ENCODE data around the gene MICAL2.
A peak's percentile ranks its signal among the peaks of the same experiment; 100 is the strongest.

Gene MICAL2

DNA sequence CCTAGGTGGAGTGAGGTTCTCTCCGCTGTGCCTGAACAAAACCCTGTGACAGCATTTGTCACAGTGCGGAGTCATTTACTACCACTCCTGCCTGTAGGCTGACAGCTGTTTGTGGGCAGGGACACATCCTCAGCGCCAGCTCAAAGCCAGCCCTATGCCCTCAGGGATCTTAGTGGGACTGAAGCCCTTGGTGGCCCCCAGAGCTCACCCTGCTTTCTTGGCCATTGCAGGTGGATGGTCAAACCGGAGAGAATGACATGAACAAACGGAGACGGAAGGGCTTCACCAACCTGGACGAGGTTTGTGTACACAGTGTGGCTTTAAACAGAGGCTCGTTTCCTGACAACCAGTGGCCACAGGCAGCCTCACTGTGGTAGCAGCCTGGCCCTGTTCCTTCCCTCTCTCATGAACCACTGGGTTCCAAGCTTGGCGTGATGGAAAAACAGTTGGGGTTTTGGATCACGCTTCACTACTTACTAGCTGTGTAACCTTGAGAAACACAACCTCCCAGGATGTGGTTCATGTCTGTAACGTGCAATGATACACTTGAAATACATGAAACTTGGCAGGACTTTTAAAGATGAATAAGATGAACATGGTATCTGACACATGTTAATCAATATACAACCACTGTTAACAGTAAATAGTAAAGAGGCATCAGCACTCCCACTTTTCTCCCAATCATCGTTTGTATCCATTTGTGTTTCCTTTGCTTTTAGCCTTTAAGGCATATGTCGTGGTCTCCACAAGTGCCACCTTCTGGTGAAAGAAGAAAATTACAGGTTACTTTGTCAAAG lies 125.8 kb downstream of the MICAL2 start:
- peak; percentile 49 to 52 for DNase-seq

GRCh38 chr11:12236744-12237101 lies 126.3 kb downstream of the MICAL2 start:
- DNase-seq, result no peak

GRCh38 chr11:12237381-12237784 lies 127.0 kb downstream of the MICAL2 start:
- DNase-seq, result no peak

DNA sequence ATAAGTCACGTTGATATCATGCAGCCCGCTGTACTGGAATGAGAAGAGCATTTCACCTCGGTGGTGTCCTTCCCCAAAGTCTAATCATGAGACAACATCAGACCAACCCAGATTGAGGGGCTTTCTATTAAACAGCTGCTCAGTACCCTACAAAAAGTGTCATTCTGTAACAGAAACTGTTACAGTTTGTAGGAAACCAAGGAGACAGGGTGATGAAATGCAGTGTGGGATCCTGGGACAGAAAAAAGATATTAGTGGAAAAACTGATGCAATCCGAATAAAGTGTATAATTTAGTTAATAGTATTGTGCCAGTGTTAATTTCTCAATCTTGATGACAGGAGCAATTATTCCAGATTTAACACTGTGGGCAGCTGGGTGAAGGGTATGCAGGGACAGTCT lies 128.0 kb downstream of the MICAL2 start:
- DNase-seq, result no peak

DNA sequence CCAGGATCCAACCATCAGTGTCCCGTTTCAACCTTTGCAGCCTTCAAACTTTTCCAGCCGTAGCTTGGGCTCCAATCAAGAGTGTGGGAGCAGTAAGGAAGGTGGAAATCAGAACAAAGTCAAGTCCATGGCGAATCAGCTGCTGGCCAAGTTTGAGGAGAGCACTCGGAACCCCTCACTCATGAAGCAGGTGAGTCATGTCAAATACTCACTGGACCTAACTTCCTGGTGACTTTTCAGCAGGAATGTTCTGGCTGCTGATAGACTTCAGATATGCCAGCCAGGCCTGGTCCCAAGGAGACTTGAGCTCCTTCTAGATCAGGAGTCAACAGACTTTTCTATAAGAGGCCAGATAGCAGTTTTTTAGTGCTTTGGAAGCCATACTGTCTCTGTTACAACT lies 129.0 kb downstream of the MICAL2 start:
- DNase-seq, result no peak

DNA sequence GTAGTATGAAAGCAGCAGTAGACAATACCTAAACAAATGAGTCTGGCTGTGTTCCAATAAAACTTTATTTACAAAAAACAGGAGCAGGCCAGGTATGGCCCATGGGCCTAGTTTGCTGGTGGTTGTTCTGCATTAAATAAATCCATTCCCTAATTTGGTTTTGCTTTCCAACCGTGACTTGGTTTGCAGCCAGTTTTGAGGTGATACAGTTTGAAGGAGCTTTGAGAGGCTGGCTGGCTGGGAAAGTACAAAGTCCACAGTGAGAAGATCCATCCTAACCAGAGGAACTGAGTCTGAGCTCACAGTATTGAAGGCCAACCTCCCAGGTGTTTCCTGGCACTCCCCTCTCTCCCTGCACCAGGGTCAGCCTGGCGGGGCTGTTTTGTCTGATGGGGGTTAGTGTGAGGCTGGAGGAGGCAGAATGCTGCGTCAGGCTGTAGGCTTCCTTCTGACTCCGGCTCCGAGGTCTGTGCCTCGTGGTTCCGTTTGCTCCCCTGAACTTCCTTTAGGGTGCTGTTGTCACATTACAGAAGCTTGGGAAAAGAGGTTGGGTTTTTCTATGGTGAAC lies 129.5 kb downstream of the MICAL2 start:
- DNase-seq, result no peak

DNA sequence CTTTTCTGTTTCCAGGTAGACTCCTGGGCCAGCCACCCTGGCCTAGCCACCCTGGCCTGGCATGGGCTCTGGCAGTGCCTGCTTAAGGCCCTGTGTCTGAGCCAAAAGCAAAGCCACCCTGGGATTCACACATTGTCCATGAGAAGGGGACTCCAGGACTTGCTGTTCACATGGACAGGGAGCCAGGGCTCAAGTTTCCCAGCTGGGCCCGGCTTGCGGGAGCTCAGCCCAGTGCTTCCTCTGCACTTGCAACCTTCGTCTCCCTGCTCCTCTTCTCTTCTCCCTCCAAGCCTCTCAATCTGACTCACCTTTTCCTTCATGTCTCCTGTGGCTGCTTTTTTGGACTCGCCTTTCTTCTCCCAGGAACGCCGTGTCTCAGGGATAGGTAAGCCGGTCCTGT lies 130.3 kb downstream of the MICAL2 start:
- no peak for DNase-seq

DNA sequence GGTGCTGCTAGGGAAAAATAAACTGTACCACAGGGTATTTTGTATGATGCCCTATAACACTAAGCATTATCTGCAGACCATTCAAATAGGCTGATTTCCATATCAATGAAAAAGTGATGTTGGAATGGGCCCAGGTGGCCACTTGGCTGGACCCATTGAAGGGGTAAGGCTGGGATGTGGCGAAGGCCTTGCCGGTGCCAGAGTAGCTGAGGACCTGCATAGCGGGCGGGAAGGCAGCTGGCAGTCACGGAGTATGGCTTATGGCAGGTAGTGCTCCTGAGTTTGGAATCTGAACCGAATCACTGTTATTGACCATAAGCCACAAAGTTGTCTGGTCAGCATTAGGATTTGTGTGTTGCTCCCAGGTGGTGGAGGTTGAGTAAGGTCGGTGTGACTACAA lies 131.0 kb downstream of the MICAL2 start:
- DNase-seq, result no peak

- DNase-seq, result peak in 1 of 2 donors; percentile 26
Measured at GRCh38 chr11:12241971-12242672, 131.7 kb downstream of the MICAL2 start.

DNA sequence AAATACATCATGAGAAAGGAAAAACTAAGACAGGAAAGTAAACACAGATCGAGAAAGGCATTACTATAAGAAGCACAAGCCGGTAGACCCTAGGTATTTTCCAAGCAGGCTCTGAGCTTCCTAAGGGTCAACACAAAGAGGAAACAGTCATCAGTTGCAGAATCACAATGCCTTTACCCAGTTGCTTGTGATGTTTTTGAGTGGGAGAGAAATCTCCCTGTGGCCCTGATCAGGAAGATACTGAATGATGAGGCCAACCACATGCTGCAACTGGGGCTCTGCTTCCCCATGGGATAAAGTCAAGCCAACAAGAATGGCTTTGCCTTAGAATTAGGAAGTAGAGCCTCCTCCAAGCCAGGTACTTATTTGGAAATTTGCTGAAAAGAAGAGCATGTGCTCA lies 132.6 kb downstream of the MICAL2 start:
- DNase-seq, result no peak

GRCh38 chr11:12243486-12243885 lies 133.1 kb downstream of the MICAL2 start:
- no peak for DNase-seq

- no peak for DNase-seq
Measured at GRCh38 chr11:12243911-12244550, 133.6 kb downstream of the MICAL2 start.

DNA sequence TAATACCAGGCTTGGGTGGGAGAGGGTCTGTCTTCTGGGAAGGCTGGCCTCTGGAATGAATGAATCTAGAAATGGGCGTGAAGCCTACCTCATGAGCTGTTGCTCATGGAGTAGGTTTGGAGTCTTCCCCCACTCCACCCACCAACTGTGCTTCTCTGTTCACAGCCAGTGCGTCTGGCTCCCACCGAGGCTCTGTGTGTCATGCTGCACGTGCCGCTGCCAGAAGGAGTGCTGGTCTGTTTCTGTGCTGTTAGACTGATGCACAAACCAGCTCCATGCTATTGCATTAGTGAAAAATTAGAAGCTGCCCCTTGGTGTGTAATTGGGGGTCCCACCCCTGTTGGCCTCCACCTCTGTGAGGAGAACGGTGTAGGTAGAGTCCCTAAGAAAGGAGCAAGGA lies 134.7 kb downstream of the MICAL2 start:
- DNase-seq, result no peak

GRCh38 chr11:12245549-12246016 lies 135.2 kb downstream of the MICAL2 start:
- no peak for DNase-seq

- no peak for DNase-seq
Measured at GRCh38 chr11:12246147-12246546, 135.8 kb downstream of the MICAL2 start.

DNA sequence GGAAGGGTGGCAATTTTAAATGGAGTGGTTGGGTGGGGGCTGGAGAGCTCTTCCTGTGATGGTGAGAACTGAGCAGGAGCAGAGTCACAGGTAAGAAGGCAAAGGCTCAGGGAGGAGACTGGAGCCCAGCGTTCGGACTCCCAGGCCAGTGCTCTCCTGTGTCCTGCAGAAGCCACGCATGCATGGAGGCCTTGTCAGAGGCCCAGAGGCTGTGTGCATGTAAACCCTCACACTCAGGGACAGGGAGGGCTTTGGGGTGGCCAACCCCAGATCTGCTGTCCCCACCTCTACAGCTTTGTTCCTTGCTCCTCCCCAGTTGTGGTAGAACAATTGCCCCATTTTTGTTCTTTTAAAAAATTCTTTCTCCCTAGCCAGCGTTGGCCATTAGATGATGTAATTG lies 136.6 kb downstream of the MICAL2 start:
- DNase-seq, result no peak

DNA sequence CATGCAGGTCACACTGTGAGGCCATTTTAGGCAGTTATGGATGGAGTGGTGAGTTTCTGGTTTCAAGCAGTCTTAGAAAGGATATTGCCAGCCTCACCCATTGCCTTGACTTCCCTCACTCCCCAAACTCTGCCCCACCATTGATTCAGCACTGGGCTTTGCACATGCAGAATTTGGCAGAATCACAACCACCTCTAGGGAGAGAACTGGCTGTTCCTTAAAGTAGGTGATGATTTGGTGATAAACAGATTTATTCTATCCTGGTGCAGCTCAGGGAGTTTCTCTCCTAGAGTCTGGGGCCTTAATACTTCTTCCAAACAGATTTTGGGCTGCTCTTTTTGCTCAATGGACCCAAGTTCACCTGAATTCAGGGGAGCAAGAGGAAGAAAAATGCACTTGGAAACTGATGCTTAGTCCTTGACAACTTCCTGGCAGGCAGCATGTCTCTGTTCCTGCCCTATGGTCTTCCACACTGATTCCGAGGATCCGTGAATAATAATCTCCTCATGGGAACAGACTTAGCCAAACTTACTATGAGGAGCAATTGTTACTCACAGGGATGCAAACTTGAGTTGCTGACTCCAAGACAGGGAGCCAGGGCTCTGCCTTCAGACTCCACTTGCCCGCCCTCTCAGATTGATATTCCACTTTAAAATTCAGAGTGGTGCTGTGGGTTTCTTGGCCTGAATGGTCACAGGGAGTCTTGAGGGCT lies 137.3 kb downstream of the MICAL2 start:
- no peak for DNase-seq

GRCh38 chr11:12248330-12248729 lies 137.9 kb downstream of the MICAL2 start:
- DNase-seq, result no peak

DNA sequence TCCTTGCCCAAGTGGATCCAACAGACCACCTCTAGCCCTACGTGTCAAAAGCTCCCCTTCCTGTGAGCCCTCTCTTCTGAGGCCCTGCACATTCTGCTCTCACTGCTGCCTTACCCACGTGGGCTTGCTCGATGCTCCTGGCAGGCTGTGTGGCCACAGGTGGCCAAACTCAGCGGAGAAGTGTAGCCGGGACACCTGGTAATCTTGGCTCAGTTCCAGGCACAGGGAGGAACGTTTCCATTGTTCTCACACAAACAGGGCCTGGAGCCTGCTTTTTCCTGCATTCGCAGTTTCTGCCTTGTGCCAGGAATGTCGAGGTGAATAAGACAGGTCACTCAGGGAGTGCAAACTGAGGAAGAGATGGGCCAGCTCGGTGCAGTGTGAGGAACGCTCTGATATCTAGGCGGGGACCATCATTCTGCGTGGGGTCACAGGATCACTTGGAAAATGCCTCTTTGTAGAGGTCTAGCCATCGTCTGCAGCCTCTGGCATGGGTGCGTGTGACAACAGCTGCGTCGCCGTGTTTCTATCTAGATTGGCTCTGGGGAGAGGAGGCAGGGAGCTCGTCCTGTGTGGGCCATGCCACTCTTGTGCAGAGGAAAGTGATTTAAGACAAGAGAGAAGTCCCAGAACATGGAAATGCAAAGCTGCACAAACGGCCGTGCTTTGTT lies 139.3 kb downstream of the MICAL2 start:
- DNase-seq, result no peak

- DNase-seq, result no peak
Measured at GRCh38 chr11:12251666-12252560, 141.5 kb downstream of the MICAL2 start.

- DNase-seq, result no peak
Measured at GRCh38 chr11:12253843-12254281, 143.5 kb downstream of the MICAL2 start.

Measured in stimulated activated CD4-positive, alpha-beta T cell treated with anti-CD3 and anti-CD28 coated beads, Interleukin-2, amount 100 ng/mL, for 24 hours (primary cell).